HUES48 (cell line): ENCODE measurements around the gene XCR1.

ENCODE experiments used
- H3K27ac ChIP-seq: one replicate; pipeline ENCODE4 v1.7.0; 2013; ENCODE audit warnings: low read depth, low read length, inconsistent platforms
- H3K27me3 ChIP-seq: 2 replicates; pipeline ENCODE4 v1.6.1; 2013; ENCODE audit warnings: mild to moderate bottlenecking, low read length; ENCODE audit not compliant: control insufficient read depth, insufficient read depth
- H3K36me3 ChIP-seq: 2 replicates; pipeline ENCODE4 v1.6.1; 2013; ENCODE audit warnings: low read length; ENCODE audit not compliant: control insufficient read depth, insufficient read depth
- H3K4me1 ChIP-seq: 2 replicates; pipeline ENCODE4 v1.6.1; 2013; ENCODE audit warnings: mild to moderate bottlenecking, low read length; ENCODE audit not compliant: control insufficient read depth, insufficient read depth
- H3K4me3 ChIP-seq: 2 replicates; pipeline ENCODE4 v1.5.1; 2013; ENCODE audit warnings: mild to moderate bottlenecking, low read depth, low read length
- H3K9ac ChIP-seq: 2 replicates; pipeline ENCODE4 v1.6.1; 2013; ENCODE audit warnings: mild to moderate bottlenecking, low read depth, low read length, moderate library complexity
- H3K9me3 ChIP-seq: 2 replicates; pipeline ENCODE4 v1.6.1; 2013; ENCODE audit warnings: low read length; ENCODE audit not compliant: control insufficient read depth, insufficient read depth

XCR1 gene

GRCh38 chr3:45980819-45981218 lies 46.5 kb downstream of the XCR1 start:
- Histone ChIP-seq H3K4me1 (no peaks in the 10 kb centered on the region), H3K9me3 (no peaks in the 10 kb centered on the region), H3K9ac (no peak overlapping the region), H3K27me3 (no peaks in the 10 kb centered on the region), H3K4me3 (no peak overlapping the region), H3K36me3 (peaks cover 89% of the 10 kb centered on the region), H3K27ac (no peak overlapping the region)

- H3K4me1 ChIP-seq, result no peaks in the 10 kb centered on the region
- H3K27ac ChIP-seq, result no peak overlapping the region
- H3K9ac ChIP-seq, result no peak overlapping the region
- no peaks in the 10 kb centered on the region for H3K27me3 ChIP-seq
- H3K4me3 ChIP-seq, result no peak overlapping the region
- no peaks in the 10 kb centered on the region for H3K9me3 ChIP-seq
- H3K36me3 ChIP-seq, result peaks cover 94% of the 10 kb centered on the region
Observed at GRCh38 chr3:45980229-45980813, 47.0 kb downstream of the XCR1 start.

- Histone ChIP-seq H3K9me3 (no peaks in the 10 kb centered on the region), H3K9ac (no peak overlapping the region), H3K27me3 (no peaks in the 10 kb centered on the region), H3K4me1 (no peaks in the 10 kb centered on the region), H3K4me3 (no peak overlapping the region), H3K36me3 (peaks cover 95% of the 10 kb centered on the region), H3K27ac (no peak overlapping the region)
Observed at GRCh38 chr3:45979378-45979777, 47.9 kb downstream of the XCR1 start.

GRCh38 chr3:45978006-45978761 lies 49.1 kb downstream of the XCR1 start:
- Histone ChIP-seq H3K27me3 (no peaks in the 10 kb centered on the region), H3K4me1 (no peaks in the 10 kb centered on the region), H3K4me3 (no peak overlapping the region), H3K27ac (no peak overlapping the region), H3K36me3 (peaks cover 95% of the 10 kb centered on the region), H3K9ac (no peak overlapping the region), H3K9me3 (no peaks in the 10 kb centered on the region)

- Histone ChIP-seq H3K27ac (no peak overlapping the region), H3K9ac (no peak overlapping the region), H3K36me3 (peaks cover 95% of the 10 kb centered on the region), H3K27me3 (no peaks in the 10 kb centered on the region), H3K4me3 (no peak overlapping the region), H3K9me3 (no peaks in the 10 kb centered on the region), H3K4me1 (no peaks in the 10 kb centered on the region)
Observed at GRCh38 chr3:45976191-45977091, 50.8 kb downstream of the XCR1 start.

GRCh38 chr3:45975686-45976085 lies 51.6 kb downstream of the XCR1 start:
- Histone ChIP-seq H3K9me3 (no peaks in the 10 kb centered on the region), H3K27ac (no peak overlapping the region), H3K9ac (no peak overlapping the region), H3K27me3 (no peaks in the 10 kb centered on the region), H3K36me3 (peaks cover 94% of the 10 kb centered on the region), H3K4me1 (no peaks in the 10 kb centered on the region), H3K4me3 (no peak overlapping the region)

GRCh38 chr3:45974686-45975085 lies 52.6 kb downstream of the XCR1 start:
- no peak overlapping the region for H3K9ac ChIP-seq
- peaks cover 96% of the 10 kb centered on the region for H3K36me3 ChIP-seq
- H3K27ac ChIP-seq, result no peak overlapping the region
- H3K9me3 ChIP-seq, result no peaks in the 10 kb centered on the region
- H3K27me3 ChIP-seq, result no peaks in the 10 kb centered on the region
- no peaks in the 10 kb centered on the region for H3K4me1 ChIP-seq
- no peak overlapping the region for H3K4me3 ChIP-seq

- H3K27ac ChIP-seq, result no peak overlapping the region
- H3K9ac ChIP-seq, result no peak overlapping the region
- H3K27me3 ChIP-seq, result no peaks in the 10 kb centered on the region
- H3K36me3 ChIP-seq, result peaks cover 99% of the 10 kb centered on the region
- no peaks in the 10 kb centered on the region for H3K9me3 ChIP-seq
- H3K4me3 ChIP-seq, result no peak overlapping the region
- 0 out of 2 replicates have a peak, but pooled peaks cover 4% of the 10 kb centered on the region for H3K4me1 ChIP-seq
Observed at GRCh38 chr3:45972534-45973402, 54.5 kb downstream of the XCR1 start.

GRCh38 chr3:45969953-45970352 lies 57.3 kb downstream of the XCR1 start:
- H3K9ac ChIP-seq, result no peak overlapping the region

GRCh38 chr3:45969116-45969515 lies 58.2 kb downstream of the XCR1 start:
- Histone ChIP-seq H3K9ac (no peak overlapping the region), H3K27me3 (no peaks in the 10 kb centered on the region), H3K4me1 (0 out of 2 replicates have a peak, but pooled peaks cover 4% of the 10 kb centered on the region), H3K9me3 (no peaks in the 10 kb centered on the region), H3K36me3 (peaks cover 99% of the 10 kb centered on the region), H3K4me3 (no peak overlapping the region), H3K27ac (no peak overlapping the region)

More at GRCh38 chr3:45969953-45970352, 57.3 kb downstream of the XCR1 start:
- Histone ChIP-seq H3K27ac (no peak overlapping the region), H3K4me3 (no peak overlapping the region), H3K27me3 (no peaks in the 10 kb centered on the region), H3K36me3 (peaks cover 99% of the 10 kb centered on the region), H3K9me3 (no peaks in the 10 kb centered on the region), H3K4me1 (0 out of 2 replicates have a peak, but pooled peaks cover 4% of the 10 kb centered on the region)
